ENCODE data around the gene RNF133.

RNF133 gene

DNA sequence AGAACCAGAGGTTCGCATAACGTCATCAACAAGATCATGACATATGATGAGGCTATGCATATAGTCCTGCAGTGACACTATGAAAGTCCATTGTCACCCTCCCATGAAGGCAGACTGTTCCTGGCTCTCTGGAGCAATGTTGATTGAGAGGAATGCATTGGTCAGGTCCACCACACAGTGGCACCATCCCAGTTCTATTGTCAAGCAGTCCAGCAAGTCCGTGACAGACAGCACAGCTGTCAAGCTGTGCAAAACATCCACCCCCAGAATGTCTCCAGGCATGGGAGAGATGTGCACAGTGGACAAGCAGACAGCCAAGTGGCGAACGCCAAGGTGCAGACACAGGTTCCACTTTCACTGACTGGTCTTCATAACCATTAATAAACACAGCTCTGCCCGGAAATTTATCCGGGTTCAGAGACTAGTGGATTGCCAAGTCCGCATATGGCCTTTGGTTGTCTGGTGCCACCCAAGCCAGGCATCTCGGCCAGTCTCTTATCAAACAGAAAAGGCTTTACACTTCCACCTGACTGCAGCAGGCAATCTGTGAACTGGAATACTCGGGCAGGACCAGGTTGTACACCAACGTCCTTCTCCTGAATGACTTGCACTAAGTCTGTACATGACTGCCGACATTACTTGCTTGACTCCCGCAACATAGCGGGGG is 7.2 kb downstream of the RNF133 start:
- Histone ChIP-seq H3K18ac (ENCODE audit: low read length) (no peak overlapping the region), H2BK5ac (ENCODE audit: low read depth, low read length, poor library complexity) (no peak overlapping the region), H4K91ac (ENCODE audit: low read depth, low read length) (no peak overlapping the region), H3K4me2 (ENCODE audit: low read length) (no peak overlapping the region), H3K79me2 (ENCODE audit: control insufficient read depth, insufficient read depth, low read length, poor library complexity) (no peaks in the 10 kb centered on the region), H3K23ac (ENCODE audit: low read length) (no peak overlapping the region), H4K8ac (ENCODE audit: low read depth, low read length) (no peak overlapping the region), H3K9ac (ENCODE audit: low read length) (no peak overlapping the region), H2BK12ac (ENCODE audit: low read length) (no peak overlapping the region), H3K79me1 (ENCODE audit: low read length) (no peaks in the 10 kb centered on the region), H3K14ac (ENCODE audit: low read length) (no peak overlapping the region), H2AK5ac (ENCODE audit: low read length) (no peak overlapping the region), H2BK120ac (ENCODE audit: insufficient read depth, low read length, poor library complexity) (no peak overlapping the region), H3K27ac (ENCODE audit: low read depth, low read length) (no peak overlapping the region), H3K27me3 (ENCODE audit: insufficient read depth, low read length) (no peaks in the 10 kb centered on the region), H2AFZ (ENCODE audit: insufficient read depth, low read length, poor library complexity) (no peak overlapping the region), H3K36me3 (ENCODE audit: control insufficient read depth in 1 of 2, insufficient read depth in 2 of 2, low read length in 2 of 2) (no peaks in the 10 kb centered on the region), H3K4me3 (ENCODE audit: low read depth, low read length) (no peak overlapping the region), H3K4ac (ENCODE audit: low read depth, low read length) (no peak overlapping the region), H3K4me1 (ENCODE audit: control insufficient read depth in 1 of 2, insufficient read depth in 2 of 2, low read length in 2 of 2) (no peaks in the 10 kb centered on the region), H3K9me3 (ENCODE audit: insufficient read depth, low read depth, low read length) (peaks cover 4% of the 10 kb centered on the region), H4K12ac (ENCODE audit: low read depth, low read length) (no peak overlapping the region)
- WGBS (ENCODE audit: extremely low coverage, insufficient coverage, insufficient read length) = no CpG with 5 or more reads among the region's 14 CpGs
- DNase-seq = no peak

DNA sequence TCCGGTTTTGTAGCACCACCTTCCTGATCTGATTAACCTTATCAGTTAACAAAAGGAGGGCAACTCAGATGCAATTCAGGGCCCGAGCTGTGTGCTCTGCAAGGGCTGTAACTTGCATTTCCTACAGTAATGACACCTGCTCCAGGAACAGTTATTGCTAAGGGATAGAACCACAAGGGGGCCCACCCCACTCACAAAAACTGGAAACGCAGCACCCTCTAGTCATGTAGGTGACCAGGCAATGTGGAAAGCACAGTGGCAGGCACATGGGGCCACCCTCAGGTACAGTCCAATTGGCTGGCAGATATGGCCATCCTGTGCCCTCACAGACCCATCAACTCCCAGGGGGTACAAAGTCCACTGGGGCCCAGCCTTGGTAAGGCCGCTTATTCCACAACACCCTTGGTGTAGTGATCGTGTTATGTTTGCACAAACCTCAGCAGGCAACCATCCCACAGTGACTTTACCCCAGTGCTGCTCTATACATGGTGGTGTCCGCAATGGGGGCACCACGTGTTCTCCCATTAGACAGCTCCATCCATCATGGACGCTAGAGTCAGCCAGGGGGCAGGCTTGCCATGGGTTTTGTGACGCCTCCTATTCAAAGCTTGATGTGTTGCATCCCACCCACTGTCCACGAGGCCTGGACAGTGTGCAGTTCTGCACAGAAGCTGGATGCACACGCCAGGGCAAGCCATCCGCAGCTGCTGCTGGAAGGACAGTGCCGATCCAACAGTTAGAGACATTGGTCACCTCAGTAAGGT is 9.4 kb downstream of the RNF133 start:
- H4K8ac ChIP-seq (ENCODE audit: low read depth, low read length) = no peak overlapping the region
- no peaks in the 10 kb centered on the region for H3K79me1 ChIP-seq (ENCODE audit: low read length)
- H3K23ac ChIP-seq (ENCODE audit: low read length) = no peak overlapping the region
- H3K4ac ChIP-seq (ENCODE audit: low read depth, low read length) = no peak overlapping the region
- H3K4me1 ChIP-seq (ENCODE audit: control insufficient read depth in 1 of 2, insufficient read depth in 2 of 2, low read length in 2 of 2) = peaks cover 0 to 2% of the 10 kb centered on the region in 2 experiments
- H3K79me2 ChIP-seq (ENCODE audit: control insufficient read depth, insufficient read depth, low read length, poor library complexity) = no peaks in the 10 kb centered on the region
- DNase-seq = no peak
- H3K9ac ChIP-seq (ENCODE audit: low read length) = no peak overlapping the region
- H4K91ac ChIP-seq (ENCODE audit: low read depth, low read length) = no peak overlapping the region
- H3K4me3 ChIP-seq (ENCODE audit: low read depth, low read length) = peak overlapping the region; percentile 60
- no peak overlapping the region for H4K12ac ChIP-seq (ENCODE audit: low read depth, low read length)
- no peak overlapping the region for H3K4me2 ChIP-seq (ENCODE audit: low read length)
- no peak overlapping the region for H2BK120ac ChIP-seq (ENCODE audit: insufficient read depth, low read length, poor library complexity)
- H3K18ac ChIP-seq (ENCODE audit: low read length) = no peak overlapping the region
- no peaks in the 10 kb centered on the region for H3K36me3 ChIP-seq (ENCODE audit: control insufficient read depth in 1 of 2, insufficient read depth in 2 of 2, low read length in 2 of 2)
- peaks cover 4% of the 10 kb centered on the region for H3K9me3 ChIP-seq (ENCODE audit: insufficient read depth, low read depth, low read length)
- no peak overlapping the region for H2BK12ac ChIP-seq (ENCODE audit: low read length)
- H2AFZ ChIP-seq (ENCODE audit: insufficient read depth, low read length, poor library complexity) = no peak overlapping the region
- no CpG with 5 or more reads among the region's 13 CpGs for WGBS (ENCODE audit: extremely low coverage, insufficient coverage, insufficient read length)
- no peak overlapping the region for H3K14ac ChIP-seq (ENCODE audit: low read length)
- no peaks in the 10 kb centered on the region for H3K27me3 ChIP-seq (ENCODE audit: insufficient read depth, low read length)
- H2BK5ac ChIP-seq (ENCODE audit: low read depth, low read length, poor library complexity) = no peak overlapping the region
- no peak overlapping the region for H3K27ac ChIP-seq (ENCODE audit: low read depth, low read length)
- no peak overlapping the region for H2AK5ac ChIP-seq (ENCODE audit: low read length)

DNA sequence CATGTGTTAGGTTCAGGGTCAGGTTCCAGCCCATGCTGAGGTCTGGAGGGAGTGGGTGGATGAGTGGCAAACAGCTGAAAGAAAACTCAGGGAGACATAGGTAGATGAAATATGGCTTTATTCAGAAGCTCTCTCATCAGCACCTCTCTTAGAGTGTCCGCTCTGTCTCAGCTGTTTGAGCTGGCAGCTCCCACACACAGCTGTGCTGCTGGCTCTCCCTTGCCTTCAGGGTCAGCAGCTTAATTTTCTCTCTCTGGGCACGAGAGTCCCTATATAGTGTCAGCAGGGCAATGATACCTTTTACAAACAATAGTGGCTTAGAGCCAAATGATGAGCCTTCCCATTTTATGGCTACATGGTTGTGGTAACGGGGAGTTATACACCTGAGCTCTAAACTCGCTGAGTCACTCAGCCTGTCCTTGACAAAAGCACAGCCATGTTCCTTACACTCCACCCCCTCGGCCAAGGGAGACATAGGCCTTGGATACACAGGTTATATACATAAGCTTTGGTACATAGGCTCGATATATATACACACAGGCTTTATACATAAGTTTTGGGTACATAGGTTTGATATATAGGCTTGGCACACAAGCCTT is 10.4 kb downstream of the RNF133 start:
- Histone ChIP-seq H3K14ac (ENCODE audit: low read length) (no peak overlapping the region), H3K79me2 (ENCODE audit: control insufficient read depth, insufficient read depth, low read length, poor library complexity) (no peaks in the 10 kb centered on the region), H3K79me1 (ENCODE audit: low read length) (no peaks in the 10 kb centered on the region), H3K18ac (ENCODE audit: low read length) (no peak overlapping the region), H4K12ac (ENCODE audit: low read depth, low read length) (no peak overlapping the region), H2BK120ac (ENCODE audit: insufficient read depth, low read length, poor library complexity) (no peak overlapping the region), H3K27me3 (ENCODE audit: insufficient read depth, low read length) (no peaks in the 10 kb centered on the region), H3K4me3 (ENCODE audit: low read depth, low read length) (no peak overlapping the region), H2BK12ac (ENCODE audit: low read length) (no peak overlapping the region), H3K4me1 (ENCODE audit: control insufficient read depth in 1 of 2, insufficient read depth in 2 of 2, low read length in 2 of 2) (peaks cover 0 to 2% of the 10 kb centered on the region in 2 experiments), H3K27ac (ENCODE audit: low read depth, low read length) (no peak overlapping the region), H3K9ac (ENCODE audit: low read length) (no peak overlapping the region), H3K23ac (ENCODE audit: low read length) (no peak overlapping the region), H2AFZ (ENCODE audit: insufficient read depth, low read length, poor library complexity) (no peak overlapping the region), H4K91ac (ENCODE audit: low read depth, low read length) (no peak overlapping the region), H3K4ac (ENCODE audit: low read depth, low read length) (no peak overlapping the region), H4K8ac (ENCODE audit: low read depth, low read length) (no peak overlapping the region), H2BK5ac (ENCODE audit: low read depth, low read length, poor library complexity) (no peak overlapping the region), H2AK5ac (ENCODE audit: low read length) (no peak overlapping the region), H3K36me3 (ENCODE audit: control insufficient read depth in 1 of 2, insufficient read depth in 2 of 2, low read length in 2 of 2) (no peaks in the 10 kb centered on the region), H3K9me3 (ENCODE audit: insufficient read depth, low read depth, low read length) (peaks cover 4% of the 10 kb centered on the region), H3K4me2 (ENCODE audit: low read length) (no peak overlapping the region)
- no CpG with 5 or more reads among the region's 6 CpGs for WGBS (ENCODE audit: extremely low coverage, insufficient coverage, insufficient read length)
- DNase-seq = no peak

DNA sequence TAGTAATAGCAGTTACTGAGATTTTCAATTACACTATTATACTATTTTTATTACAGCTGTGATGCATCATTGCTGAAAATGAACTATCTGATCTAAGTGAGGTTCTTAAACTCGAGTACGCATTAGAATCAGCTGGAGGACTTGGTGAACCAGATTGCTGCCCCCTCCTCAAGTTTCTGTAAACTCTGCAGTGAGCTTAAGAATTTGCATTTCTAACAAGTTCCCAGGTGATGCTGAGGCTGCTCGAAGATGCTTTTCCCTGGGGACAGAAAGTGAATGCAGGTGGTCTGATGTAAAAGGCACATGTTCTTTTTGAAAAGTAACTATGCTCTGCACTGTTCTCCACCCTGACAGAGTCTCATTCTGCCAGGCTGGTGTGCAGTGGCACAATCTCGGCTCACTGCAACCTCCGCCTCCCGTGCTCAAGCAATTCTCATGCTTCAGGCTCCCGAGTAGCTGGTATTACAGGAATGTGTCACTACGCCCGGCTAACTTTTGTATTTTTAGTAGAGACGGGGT is 12.5 kb downstream of the RNF133 start:
- H3K36me3 ChIP-seq (ENCODE audit: control insufficient read depth in 1 of 2, insufficient read depth in 2 of 2, low read length in 2 of 2) = no peaks in the 10 kb centered on the region
- no peaks in the 10 kb centered on the region for H3K27me3 ChIP-seq (ENCODE audit: insufficient read depth, low read length)
- H2AFZ ChIP-seq (ENCODE audit: insufficient read depth, low read length, poor library complexity) = no peak overlapping the region
- WGBS (ENCODE audit: extremely low coverage, insufficient coverage, insufficient read length) = no CpG with 5 or more reads among the region's 10 CpGs
- no peak overlapping the region for H2BK120ac ChIP-seq (ENCODE audit: insufficient read depth, low read length, poor library complexity)
- H3K9me3 ChIP-seq (ENCODE audit: insufficient read depth, low read depth, low read length) = no peaks in the 10 kb centered on the region
- no peaks in the 10 kb centered on the region for H3K79me2 ChIP-seq (ENCODE audit: control insufficient read depth, insufficient read depth, low read length, poor library complexity)
- no peak overlapping the region for H3K14ac ChIP-seq (ENCODE audit: low read length)
- no peak overlapping the region for H3K9ac ChIP-seq (ENCODE audit: low read length)
- peaks cover 0 to 2% of the 10 kb centered on the region in 2 experiments for H3K4me1 ChIP-seq (ENCODE audit: control insufficient read depth in 1 of 2, insufficient read depth in 2 of 2, low read length in 2 of 2)
- no peak overlapping the region for H2BK12ac ChIP-seq (ENCODE audit: low read length)
- H4K8ac ChIP-seq (ENCODE audit: low read depth, low read length) = no peak overlapping the region
- H3K79me1 ChIP-seq (ENCODE audit: low read length) = no peaks in the 10 kb centered on the region
- H3K4ac ChIP-seq (ENCODE audit: low read depth, low read length) = no peak overlapping the region
- no peak overlapping the region for H3K4me3 ChIP-seq (ENCODE audit: low read depth, low read length)
- no peak overlapping the region for H4K12ac ChIP-seq (ENCODE audit: low read depth, low read length)
- H3K27ac ChIP-seq (ENCODE audit: low read depth, low read length) = no peak overlapping the region
- no peak overlapping the region for H2AK5ac ChIP-seq (ENCODE audit: low read length)
- H3K23ac ChIP-seq (ENCODE audit: low read length) = no peak overlapping the region
- H3K18ac ChIP-seq (ENCODE audit: low read length) = no peak overlapping the region
- no peak overlapping the region for H3K4me2 ChIP-seq (ENCODE audit: low read length)
- no peak overlapping the region for H2BK5ac ChIP-seq (ENCODE audit: low read depth, low read length, poor library complexity)
- no peak overlapping the region for H4K91ac ChIP-seq (ENCODE audit: low read depth, low read length)
- DNase-seq = no peak

Data from trophoblast cell (in vitro differentiated cells and primary cell).